Activated T-helper 17 cell treated with anti-CD3 and anti-CD28 coated beads, Interleukin-2, amount 50 U/mL, for 72 hours (primary cell): ENCODE measurements around the gene FBXO11. TPM values are rescaled to one million over a fixed set of nuclear protein-coding genes. Genes with fewer than 3 reads are reported as not detected.
A peak's percentile ranks its signal among the peaks of the same experiment; 100 is the strongest.
"Not testable (repeated sequence)": the region's sequence is repeated elsewhere in the genome, so short reads cannot be mapped to it uniquely, and the experiment has no call there.

Experiments
- ATAC-seq: fragments of 150-1000 bp; cut with Tn5 transposase; replicated peaks from 2 replicates; pipeline ENCODE4 v1.10.0; 2021; ENCODE audit warnings: mild to moderate bottlenecking, moderate library complexity
- H3K27ac Mint-ChIP-seq: one replicate; pipeline ENCODE4 v1.8.0; 2022; ENCODE audit warnings: mixed read lengths
- H3K27me3 Mint-ChIP-seq: one replicate; pipeline ENCODE4 v1.8.0; 2022; ENCODE audit warnings: mixed read lengths
- H3K36me3 Mint-ChIP-seq: one replicate; pipeline ENCODE4 v1.8.0; 2022; ENCODE audit warnings: low read depth, mild to moderate bottlenecking, mixed read lengths
- H3K4me1 Mint-ChIP-seq: one replicate; pipeline ENCODE4 v1.8.0; 2022; ENCODE audit warnings: mixed read lengths
- H3K4me3 Mint-ChIP-seq: one replicate; pipeline ENCODE4 v1.8.0; 2022; ENCODE audit warnings: mild to moderate bottlenecking, mixed read lengths
- H3K9me3 Mint-ChIP-seq: one replicate; pipeline ENCODE4 v1.8.0; 2022; ENCODE audit warnings: mixed read lengths
- total RNA-seq, 2 donors: library from RNA; stranded (reverse); gene quantifications; one replicate each; pipeline ENCODE4 v1.2.3, GENCODE V29; 2022

Gene FBXO11
- total RNA-seq, 2 donors from 2014 or later = 43.5 to 66.7 TPM

- Mint-ChIP-seq H3K36me3 (peaks cover 29% of the 10 kb centered on the region), H3K4me3 (peak overlapping the region; percentile 47), H3K27me3 (no peaks in the 10 kb centered on the region), H3K4me1 (peaks cover 43% of the 10 kb centered on the region), H3K9me3 (no peaks in the 10 kb centered on the region), H3K27ac (peak overlapping the region; percentile 64)
- ATAC-seq = peak; percentile 52
These were observed 17.6 kb downstream of the FBXO11 start for GRCh38 chr2:47888581-47889280.

- ATAC-seq = no peak
- H3K4me1 Mint-ChIP-seq = peaks cover 18% of the 10 kb centered on the region
- H3K4me3 Mint-ChIP-seq = no peak overlapping the region
- H3K27ac Mint-ChIP-seq = no peak overlapping the region
- H3K9me3 Mint-ChIP-seq = no peaks in the 10 kb centered on the region
- no peaks in the 10 kb centered on the region for H3K27me3 Mint-ChIP-seq
- peaks cover 44% of the 10 kb centered on the region for H3K36me3 Mint-ChIP-seq
These were observed 29.4 kb downstream of the FBXO11 start for GRCh38 chr2:47876912-47877311.

- no peak overlapping the region for H3K27ac Mint-ChIP-seq
- peaks cover 30% of the 10 kb centered on the region for H3K4me1 Mint-ChIP-seq
These were observed 33.4 kb downstream of the FBXO11 start for GRCh38 chr2:47872941-47873340.

GRCh38 chr2:47870641-47871540, 35.4 kb downstream of the FBXO11 start:
- Mint-ChIP-seq H3K4me1 (peaks cover 43% of the 10 kb centered on the region), H3K27ac (peak overlapping the region; percentile 78), H3K36me3 (peaks cover 34% of the 10 kb centered on the region), H3K9me3 (no peaks in the 10 kb centered on the region), H3K27me3 (no peaks in the 10 kb centered on the region), H3K4me3 (peak overlapping the region; percentile 33)
- peak; percentile 77 for ATAC-seq

More at GRCh38 chr2:47872941-47873340, 33.4 kb downstream of the FBXO11 start:
- Mint-ChIP-seq H3K36me3 (peaks cover 46% of the 10 kb centered on the region), H3K9me3 (no peaks in the 10 kb centered on the region), H3K27me3 (no peaks in the 10 kb centered on the region), H3K4me3 (no peak overlapping the region)
- no peak for ATAC-seq

- Mint-ChIP-seq H3K4me3 (no peak overlapping the region), H3K4me1 (peaks cover 51% of the 10 kb centered on the region), H3K36me3 (peaks cover 41% of the 10 kb centered on the region), H3K27me3 (no peaks in the 10 kb centered on the region), H3K9me3 (no peaks in the 10 kb centered on the region), H3K27ac (peak overlapping the region; percentile 55)
- ATAC-seq = no peak
These were observed 36.3 kb downstream of the FBXO11 start for GRCh38 chr2:47869859-47870595.

- no peaks in the 10 kb centered on the region for H3K9me3 Mint-ChIP-seq
- H3K27me3 Mint-ChIP-seq = no peaks in the 10 kb centered on the region
- ATAC-seq = no peak
- peaks cover 53% of the 10 kb centered on the region for H3K4me1 Mint-ChIP-seq
- H3K36me3 Mint-ChIP-seq = peaks cover 36% of the 10 kb centered on the region
- peak overlapping the region; percentile 55 for H3K27ac Mint-ChIP-seq
- no peak overlapping the region for H3K4me3 Mint-ChIP-seq
These were observed 37.5 kb downstream of the FBXO11 start for GRCh38 chr2:47868611-47869352.

- H3K27ac Mint-ChIP-seq = peak overlapping the region; percentile 31
- H3K4me1 Mint-ChIP-seq = peaks cover 45% of the 10 kb centered on the region
- H3K4me3 Mint-ChIP-seq = peak overlapping the region; percentile 3
- H3K27me3 Mint-ChIP-seq = no peaks in the 10 kb centered on the region
- H3K36me3 Mint-ChIP-seq = peaks cover 38% of the 10 kb centered on the region
- peak; percentile 38 for ATAC-seq
- H3K9me3 Mint-ChIP-seq = no peaks in the 10 kb centered on the region
These were observed 39.1 kb downstream of the FBXO11 start for GRCh38 chr2:47867205-47867604.

GRCh38 chr2:47864566-47864965, 41.7 kb downstream of the FBXO11 start:
- peaks cover 21% of the 10 kb centered on the region for H3K36me3 Mint-ChIP-seq
- H3K4me3 Mint-ChIP-seq = no peak overlapping the region
- H3K27ac Mint-ChIP-seq = peak overlapping the region; percentile 54
- ATAC-seq = peak; percentile 66
- H3K27me3 Mint-ChIP-seq = no peaks in the 10 kb centered on the region
- H3K9me3 Mint-ChIP-seq = no peaks in the 10 kb centered on the region
- peaks cover 27% of the 10 kb centered on the region for H3K4me1 Mint-ChIP-seq

- Mint-ChIP-seq H3K27me3 (no peaks in the 10 kb centered on the region), H3K9me3 (no peaks in the 10 kb centered on the region), H3K36me3 (peaks cover 22% of the 10 kb centered on the region), H3K4me3 (no peak overlapping the region), H3K4me1 (peaks cover 23% of the 10 kb centered on the region), H3K27ac (peak overlapping the region; percentile 47)
- no peak for ATAC-seq
These were observed 43.3 kb downstream of the FBXO11 start for GRCh38 chr2:47862949-47863348.

GRCh38 chr2:47853067-47853777, 53.1 kb downstream of the FBXO11 start:
- H3K4me1 Mint-ChIP-seq = peaks cover 21% of the 10 kb centered on the region
- ATAC-seq, H3K27ac Mint-ChIP-seq: not testable (repeated sequence)

GRCh38 chr2:47850198-47850597, 56.1 kb downstream of the FBXO11 start:
- Mint-ChIP-seq H3K27ac (no peak overlapping the region), H3K9me3 (no peaks in the 10 kb centered on the region), H3K4me1 (peaks cover 7% of the 10 kb centered on the region), H3K36me3 (peaks cover 31% of the 10 kb centered on the region), H3K27me3 (no peaks in the 10 kb centered on the region), H3K4me3 (no peak overlapping the region)
- no peak for ATAC-seq

More at GRCh38 chr2:47853067-47853777, 53.1 kb downstream of the FBXO11 start:
- H3K36me3 Mint-ChIP-seq = peaks cover 37% of the 10 kb centered on the region
- H3K9me3 Mint-ChIP-seq, H3K27me3 Mint-ChIP-seq, H3K4me3 Mint-ChIP-seq: not testable (repeated sequence)

- H3K4me1 Mint-ChIP-seq = peaks cover 7% of the 10 kb centered on the region
- no peaks in the 10 kb centered on the region for H3K9me3 Mint-ChIP-seq
- no peak overlapping the region for H3K27ac Mint-ChIP-seq
- H3K36me3 Mint-ChIP-seq = peaks cover 31% of the 10 kb centered on the region
- no peak overlapping the region for H3K4me3 Mint-ChIP-seq
- no peaks in the 10 kb centered on the region for H3K27me3 Mint-ChIP-seq
- ATAC-seq = no peak
These were observed 56.9 kb downstream of the FBXO11 start for GRCh38 chr2:47849368-47849767.

GRCh38 chr2:47844162-47844561, 62.1 kb downstream of the FBXO11 start:
- Mint-ChIP-seq H3K36me3 (peaks cover 38% of the 10 kb centered on the region), H3K4me1 (peaks cover 11% of the 10 kb centered on the region), H3K27ac (no peak overlapping the region), H3K4me3 (no peak overlapping the region), H3K27me3 (no peaks in the 10 kb centered on the region), H3K9me3 (no peaks in the 10 kb centered on the region)
- no peak for ATAC-seq
